ENCODE results near the gene UMODL1.

DNA sequence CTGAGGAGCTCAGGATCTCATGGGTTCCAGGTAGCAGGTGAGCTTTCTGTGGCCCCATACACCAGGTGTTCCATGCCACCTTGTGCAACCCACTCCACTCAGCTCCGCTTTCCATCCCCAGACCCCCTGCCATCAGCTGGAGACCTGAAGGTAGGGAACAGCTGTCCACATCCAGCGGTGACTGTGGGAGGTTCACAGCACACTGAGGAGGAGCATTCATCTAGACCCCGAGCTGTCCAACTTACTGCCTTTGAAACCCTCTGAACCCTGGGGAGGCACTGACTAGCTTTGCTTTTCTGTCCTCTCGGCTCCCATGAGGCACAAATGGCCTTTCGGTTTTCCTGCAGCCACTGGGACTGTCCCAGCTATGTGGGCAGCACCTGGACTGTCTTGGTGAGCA is 119.9 kb downstream of the UMODL1 start:
- TF ChIP-seq ZNF8 (CRISPR knock-in tag; IDR thresholded peaks at IDR 0.05) (no peak), GLIS3 (CRISPR knock-in tag; IDR thresholded peaks at IDR 0.05) (no peak), ZFP3 (CRISPR knock-in tag; IDR thresholded peaks at IDR 0.05) (no peak)
